Stomach (tissue), 9 donors: ENCODE data around the gene ARHGEF12. TPM values are rescaled to one million over a fixed set of nuclear protein-coding genes. Genes with fewer than 3 reads are reported as not detected.
A peak's percentile ranks its signal among the peaks of the same experiment; 100 is the strongest.

Experiments
- DNase-seq, 2 donors: peaks; one replicate each; pipeline versions ENCODE4 v3.0.0 to v3.0.0-alpha.2; 2013 to 2019
- H3K27ac ChIP-seq, 5 donors: fragments of 200-600 bp in 4 of 5; sonication (generic) in 4 of 5; one replicate each; pipeline ENCODE4 v1.5.1; 2013 to 2019; ENCODE audit warnings: mild to moderate bottlenecking in 1 of 5, moderate library complexity in 1 of 5
- H3K27me3 ChIP-seq, 3 donors: fragments of 200-600 bp; sonication (generic); one replicate each; pipeline ENCODE4 v1.5.1; 2017 to 2019; ENCODE audit warnings: mixed run types in 1 of 3
- H3K36me3 ChIP-seq, 4 donors: fragments of 200-600 bp; sonication (generic); 1 replicate in 3 of 4; 2 replicates in 1 of 4; pipeline ENCODE4 v1.5.1; 2016 to 2019
- H3K4me1 ChIP-seq, 4 donors: fragments of 200-600 bp; sonication (generic); one replicate each; pipeline ENCODE4 v1.5.1; 2016 to 2019
- H3K4me3 ChIP-seq, 4 donors: fragments of 200-600 bp; sonication (generic) in 3 of 4; one replicate each; pipeline ENCODE4 v1.5.1; 2016 to 2019; ENCODE audit warnings: mild to moderate bottlenecking in 1 of 4
- H3K9me3 ChIP-seq, 4 donors: fragments of 200-600 bp; sonication (generic); one replicate each; pipeline ENCODE4 v1.5.1; 2016 to 2019
- EP300 ChIP-seq: sonication (generic); formaldehyde crosslinking; IDR thresholded peaks from one replicate; pipeline ENCODE4 v1.6.1; 2017; ENCODE audit warnings: antibody characterized with exemption
- POLR2A ChIP-seq, 4 donors: fragments of 450-650 bp; IDR thresholded peaks; one replicate each; pipeline ENCODE4 v1.6.1; 2016; ENCODE audit warnings: antibody characterized with exemption in 4 of 4, control low read depth in 2 of 4, mild to moderate bottlenecking in 1 of 4, moderate library complexity in 1 of 4
- POLR2AphosphoS5 ChIP-seq, 3 donors: sonication (generic); formaldehyde crosslinking; IDR thresholded peaks; one replicate each; pipeline ENCODE4 v1.6.1; 2016; ENCODE audit warnings: antibody characterized with exemption in 3 of 3
- WGBS, 5 donors: extraction: QIAGEN DNeasy Blood & Tissue Kit in 3 of 5; methylation state at CpG; one replicate each; pipeline versions ENCODE4 v1.1.5 to v1.1.7; 2013 to 2018; 5-methylcytosine and 5-hydroxymethylcytosine counted together
- intact Hi-C: fragments of 100-400 bp; cut with DNase I; formaldehyde crosslinking; loops from one replicate; pipeline ENCODE4 v1.15.1; 2023; ENCODE audit warnings: low total_unique reads
- polyA plus RNA-seq, 3 donors: library from polyadenylated mRNA; stranded (reverse); fragments of 200-250 nt; gene quantifications; one replicate each; pipeline ENCODE4 v1.2.3, GENCODE V29; 2013
- total RNA-seq, 5 donors: library from RNA; depleted of rRNA; stranded (reverse); fragments of >200 nt; gene quantifications; one replicate each; pipeline versions ENCODE4 v1.1.0 to v1.2.3, GENCODE V29; 2014 to 2016
- TF ChIP-seq, protein P1 (sequence below), 7 experiments: fragments of 450-650 bp in 4 of 7; fragments of 200-600 bp in 3 of 7; sonication (generic) in 3 of 7; IDR thresholded peaks; one replicate each; pipeline ENCODE4 v1.5.1; 2016 to 2019; ENCODE audit warnings: antibody characterized with exemption in 7 of 7, control low read depth in 2 of 7, mild to moderate bottlenecking in 1 of 7
- donor health status: healthy with polysubstance abuse.
- donor health status: Bipolar disorder and iron deficiency.
- donor health status: healthy.

ARHGEF12 gene
- total and polyA plus RNA-seq, 8 donors = 11.5 to 186 (median 43.5) TPM

DNA sequence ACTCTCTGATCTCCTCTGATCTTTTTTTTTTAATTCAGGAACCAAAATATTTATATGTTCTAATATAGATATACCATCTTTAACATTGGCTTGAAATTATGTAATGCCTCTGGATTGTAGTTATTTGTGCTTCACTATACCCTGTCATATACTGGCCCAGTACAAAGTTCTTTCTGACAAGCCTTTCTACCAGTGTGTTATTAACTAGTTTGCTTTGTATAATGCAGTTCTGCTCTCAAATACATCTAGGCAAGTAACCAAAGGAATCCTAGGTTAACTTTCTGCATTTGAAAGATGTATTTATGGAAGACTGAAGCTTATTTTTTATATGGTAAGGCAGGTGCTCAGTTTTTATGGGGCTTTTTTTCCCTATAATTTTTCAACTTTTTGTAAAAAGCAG lies 36.1 kb downstream of the ARHGEF12 start:
- Histone ChIP-seq H3K9me3 (no peaks in the 10 kb centered on the region), H3K4me1 (peaks cover 6 to 58% (median 33%) of the 10 kb centered on the region in 4 donors), H3K27ac (peak overlapping the region in 2 of 5 donors; percentile 33 to 39), H3K27me3 (no peaks in the 10 kb centered on the region), H3K36me3 (no peaks in the 10 kb centered on the region), H3K4me3 (no peak overlapping the region)
- no peak for DNase-seq
- no peak for TF ChIP-seq EP300
- TF ChIP-seq POLR2AphosphoS5 (IDR thresholded peaks at IDR 0.05) = no peak
- TF ChIP-seq, protein P1, sequence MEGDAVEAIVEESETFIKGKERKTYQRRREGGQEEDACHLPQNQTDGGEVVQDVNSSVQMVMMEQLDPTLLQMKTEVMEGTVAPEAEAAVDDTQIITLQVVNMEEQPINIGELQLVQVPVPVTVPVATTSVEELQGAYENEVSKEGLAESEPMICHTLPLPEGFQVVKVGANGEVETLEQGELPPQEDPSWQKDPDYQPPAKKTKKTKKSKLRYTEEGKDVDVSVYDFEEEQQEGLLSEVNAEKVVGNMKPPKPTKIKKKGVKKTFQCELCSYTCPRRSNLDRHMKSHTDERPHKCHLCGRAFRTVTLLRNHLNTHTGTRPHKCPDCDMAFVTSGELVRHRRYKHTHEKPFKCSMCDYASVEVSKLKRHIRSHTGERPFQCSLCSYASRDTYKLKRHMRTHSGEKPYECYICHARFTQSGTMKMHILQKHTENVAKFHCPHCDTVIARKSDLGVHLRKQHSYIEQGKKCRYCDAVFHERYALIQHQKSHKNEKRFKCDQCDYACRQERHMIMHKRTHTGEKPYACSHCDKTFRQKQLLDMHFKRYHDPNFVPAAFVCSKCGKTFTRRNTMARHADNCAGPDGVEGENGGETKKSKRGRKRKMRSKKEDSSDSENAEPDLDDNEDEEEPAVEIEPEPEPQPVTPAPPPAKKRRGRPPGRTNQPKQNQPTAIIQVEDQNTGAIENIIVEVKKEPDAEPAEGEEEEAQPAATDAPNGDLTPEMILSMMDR (IDR thresholded peaks at IDR 0.05) = no peak
- TF ChIP-seq POLR2A (IDR thresholded peaks at IDR 0.05) = no peak
- intact Hi-C loops = no loop called here

DNA sequence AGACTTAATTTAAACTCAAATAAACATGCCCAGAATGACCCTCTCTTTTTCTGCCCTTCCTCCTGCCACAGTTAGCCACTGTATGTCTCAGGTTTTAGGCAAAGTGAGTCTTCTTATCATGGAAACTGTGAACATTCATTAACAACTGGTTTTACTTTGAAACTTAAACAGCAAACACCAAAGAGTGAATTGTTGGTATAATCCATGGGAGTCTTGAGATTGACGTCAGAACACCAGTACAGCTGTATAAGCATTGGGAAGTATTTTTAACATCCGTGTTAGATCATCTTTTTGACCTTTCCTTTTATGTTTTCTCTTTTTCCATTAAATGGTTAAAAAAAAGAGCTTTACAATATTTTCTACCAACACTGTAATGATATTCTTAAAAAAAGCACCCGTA lies 38.9 kb downstream of the ARHGEF12 start:
- 54 to 83% (median 77%) methylated on average over 3 of the region's 3 CpGs for WGBS, 5 donors
- H3K4me3 ChIP-seq = no peak overlapping the region
- H3K27me3 ChIP-seq = no peaks in the 10 kb centered on the region
- no peak for DNase-seq
- peaks cover 6 to 58% (median 34%) of the 10 kb centered on the region in 4 donors for H3K4me1 ChIP-seq
- H3K36me3 ChIP-seq = no peaks in the 10 kb centered on the region
- H3K9me3 ChIP-seq = peaks cover 0 to 8% (median 2%) of the 10 kb centered on the region in 4 donors
- intact Hi-C loops = no loop called here
- no peak overlapping the region for H3K27ac ChIP-seq
- TF ChIP-seq, protein P1 (IDR thresholded peaks at IDR 0.05) = no peak
- TF ChIP-seq POLR2AphosphoS5 (IDR thresholded peaks at IDR 0.05) (no peak), EP300 (no peak), POLR2A (IDR thresholded peaks at IDR 0.05) (no peak)

DNA sequence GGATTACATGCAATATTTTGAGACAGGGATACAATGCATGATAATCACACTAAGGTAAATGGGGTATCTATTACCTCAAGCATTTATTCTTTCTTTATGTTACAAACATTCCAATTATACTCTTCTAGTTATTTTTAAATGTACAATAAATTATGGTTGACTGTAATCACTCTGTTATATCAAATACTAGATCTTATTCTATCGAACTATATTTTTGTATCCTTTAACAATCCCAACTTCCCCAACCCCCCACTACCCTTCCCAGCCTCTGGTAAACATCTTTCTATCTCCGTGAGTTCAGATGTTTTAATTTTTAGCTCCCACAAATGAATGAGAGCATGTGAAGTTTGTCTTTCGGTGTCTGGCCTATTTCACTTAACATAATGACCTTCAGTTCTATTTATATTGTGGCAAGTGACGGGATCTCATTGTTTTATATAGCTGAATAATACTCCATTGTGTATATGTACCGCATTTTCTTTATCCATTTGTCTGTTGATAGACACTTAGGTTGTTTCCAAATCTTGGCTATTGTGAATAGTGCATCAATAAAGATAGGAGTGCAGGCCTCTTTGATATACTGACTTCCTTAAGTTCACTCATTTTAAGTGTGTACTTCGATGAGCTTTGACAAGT lies 40.5 kb downstream of the ARHGEF12 start:
- H3K27ac ChIP-seq = no peak overlapping the region
- intact Hi-C loops = no loop called here
- 68 to 81% (median 76%) methylated on average over 6 of the region's 6 CpGs for WGBS, 5 donors

DNA sequence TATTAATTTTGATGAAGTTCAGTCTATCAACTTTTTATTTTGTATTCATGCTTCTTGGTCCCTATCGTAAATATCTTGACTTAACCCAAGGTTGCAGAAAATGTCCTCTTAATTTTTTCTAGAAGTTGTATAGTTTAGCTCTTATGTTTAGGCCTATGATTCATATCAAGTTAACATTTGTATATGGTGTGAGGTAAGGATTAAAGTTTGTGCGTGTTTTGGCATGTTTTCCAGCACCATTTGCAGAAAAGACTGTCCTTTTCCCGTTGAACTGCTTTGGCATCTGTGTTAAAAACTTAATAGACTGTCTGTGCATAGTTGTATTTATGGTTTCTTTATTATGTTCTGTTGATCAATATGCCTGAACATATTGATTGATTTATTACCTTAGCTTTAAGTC lies 42.3 kb downstream of the ARHGEF12 start:
- H3K36me3 ChIP-seq = no peaks in the 10 kb centered on the region
- H3K27ac ChIP-seq = no peak overlapping the region
- peaks cover 0 to 8% (median 2%) of the 10 kb centered on the region in 4 donors for H3K9me3 ChIP-seq
- H3K27me3 ChIP-seq = no peaks in the 10 kb centered on the region
- peaks cover 8 to 62% (median 38%) of the 10 kb centered on the region in 4 donors for H3K4me1 ChIP-seq
- DNase-seq = no peak
- intact Hi-C loops = no loop called here
- H3K4me3 ChIP-seq = no peak overlapping the region
- 77 to 94% (median 88%) methylated on average over 3 of the region's 3 CpGs for WGBS, 5 donors
- no peak for TF ChIP-seq POLR2A (IDR thresholded peaks at IDR 0.05)
- TF ChIP-seq, protein P1 (IDR thresholded peaks at IDR 0.05) = no peak
- TF ChIP-seq POLR2AphosphoS5 (IDR thresholded peaks at IDR 0.05) = no peak
- TF ChIP-seq EP300 = no peak

More for the DNA sequence above, 40.5 kb downstream of the ARHGEF12 start:
- Histone ChIP-seq H3K4me1 (peaks cover 1 to 58% (median 36%) of the 10 kb centered on the region in 4 donors), H3K36me3 (no peaks in the 10 kb centered on the region), H3K4me3 (no peak overlapping the region), H3K9me3 (peaks cover 0 to 8% (median 2%) of the 10 kb centered on the region in 4 donors), H3K27me3 (no peaks in the 10 kb centered on the region)
- no peak for DNase-seq
- TF ChIP-seq, protein P1 (IDR thresholded peaks at IDR 0.05) = no peak
- TF ChIP-seq EP300 (no peak), POLR2A (IDR thresholded peaks at IDR 0.05) (no peak), POLR2AphosphoS5 (IDR thresholded peaks at IDR 0.05) (no peak)
